ENCODE results near the gene SH3BGRL3.
"Not testable (repeated sequence)": the region's sequence is repeated elsewhere in the genome, so short reads cannot be mapped to it uniquely, and the experiment has no call there.

The SH3BGRL3 gene

GRCh38 chr1:26318338-26319064 lies 38.6 kb downstream of the SH3BGRL3 start:
- FAIRE-seq, result no peak

GRCh38 chr1:26320896-26321295 lies 41.0 kb downstream of the SH3BGRL3 start:
- no peak for FAIRE-seq

DNA sequence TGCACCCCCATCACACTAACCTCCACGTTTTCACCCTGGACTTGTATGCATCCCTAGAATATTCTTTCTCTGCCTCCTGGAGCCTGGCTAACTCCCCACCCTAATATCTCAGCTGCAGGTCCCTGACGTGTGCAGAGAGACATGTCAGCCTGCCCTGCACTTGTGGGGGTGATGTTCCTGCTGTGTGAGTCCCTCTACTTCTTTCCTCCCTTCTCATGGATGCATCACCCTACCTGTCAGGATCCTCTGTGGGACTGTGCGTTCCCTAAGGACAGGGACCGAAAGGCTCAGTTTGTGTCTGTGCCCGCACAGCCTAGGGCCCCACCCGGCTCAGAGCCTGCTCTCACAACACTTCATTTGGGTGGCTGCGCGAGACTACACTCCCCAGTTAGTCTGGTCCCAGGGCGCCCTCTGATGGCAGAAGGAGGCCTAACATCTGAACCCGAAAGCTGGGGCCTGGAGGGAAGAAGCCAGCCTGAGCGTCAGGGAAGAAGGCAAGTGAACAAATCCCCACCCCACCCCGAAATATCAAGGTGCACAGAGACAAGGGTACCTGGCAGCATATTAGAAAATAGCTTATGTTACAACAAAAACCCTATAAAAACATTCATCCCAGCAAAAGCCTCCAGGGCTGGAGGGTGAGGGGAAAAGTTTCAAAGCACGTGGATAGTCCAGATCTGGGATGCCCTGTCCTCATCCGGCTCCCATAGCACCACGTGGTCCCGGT lies 41.6 kb downstream of the SH3BGRL3 start:
- peak; percentile 48 for FAIRE-seq

GRCh38 chr1:26322042-26322331 lies 42.1 kb downstream of the SH3BGRL3 start:
- FAIRE-seq, result no peak

DNA sequence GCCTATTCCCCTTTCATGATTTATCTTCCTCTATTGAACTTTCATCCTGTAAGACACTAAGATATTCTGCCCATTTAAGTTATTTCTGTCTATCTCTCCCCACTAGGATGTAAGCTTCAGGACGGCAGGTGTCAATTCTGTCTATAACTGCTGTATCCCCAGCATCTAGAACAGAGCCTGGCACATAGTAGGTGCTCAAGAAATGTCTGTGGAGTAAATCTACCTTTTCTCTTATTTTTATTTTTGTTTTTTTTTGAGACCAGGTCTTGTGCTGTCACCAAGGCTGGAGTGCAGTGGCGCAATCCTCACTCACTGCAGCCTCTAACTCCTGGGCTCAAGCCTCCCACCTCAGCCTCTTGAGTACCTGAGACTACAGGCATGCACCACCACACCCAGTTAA lies 43.5 kb downstream of the SH3BGRL3 start:
- FAIRE-seq, result no peak

DNA sequence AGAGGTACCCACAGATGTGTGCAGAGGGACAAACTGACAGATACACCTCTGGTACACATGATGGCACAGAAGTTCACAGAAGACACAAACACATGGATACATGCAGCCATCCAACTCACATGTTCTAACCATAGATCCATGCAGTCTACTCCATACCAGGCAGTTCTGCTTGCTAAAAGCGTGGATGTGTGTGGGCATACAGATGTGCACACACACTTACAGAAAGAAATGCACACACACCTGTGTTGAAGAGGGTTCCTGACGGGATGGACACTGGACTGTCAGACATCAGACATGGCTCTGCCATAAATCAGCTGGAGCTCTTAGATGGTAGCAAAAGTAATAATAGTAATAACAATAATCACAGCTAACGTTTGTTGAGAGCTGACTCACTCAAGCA lies 44.7 kb downstream of the SH3BGRL3 start:
- no peak for FAIRE-seq

DNA sequence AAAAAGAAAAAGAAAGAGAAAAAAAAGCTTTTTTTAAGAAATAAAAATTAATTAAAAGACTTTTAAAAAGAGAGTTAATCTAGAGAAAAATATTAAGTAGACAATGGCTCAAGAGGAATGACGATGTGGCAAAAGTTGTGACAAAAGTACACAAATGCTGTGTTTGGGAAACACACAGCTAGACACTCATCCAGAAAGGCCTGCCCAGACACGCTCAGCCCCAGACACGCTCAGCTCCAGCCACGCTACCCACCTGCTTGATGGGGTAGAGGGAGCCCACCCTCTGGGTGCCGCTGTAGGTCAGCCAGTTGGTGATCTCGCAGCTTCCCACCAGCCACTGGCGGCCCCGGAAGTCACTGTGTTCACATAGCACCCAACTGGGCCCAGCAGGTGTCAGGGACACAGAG lies 48.1 kb downstream of the SH3BGRL3 start:
- FAIRE-seq, result no peak

GRCh38 chr1:26328597-26328996 lies 48.7 kb downstream of the SH3BGRL3 start:
- no peak for FAIRE-seq

DNA sequence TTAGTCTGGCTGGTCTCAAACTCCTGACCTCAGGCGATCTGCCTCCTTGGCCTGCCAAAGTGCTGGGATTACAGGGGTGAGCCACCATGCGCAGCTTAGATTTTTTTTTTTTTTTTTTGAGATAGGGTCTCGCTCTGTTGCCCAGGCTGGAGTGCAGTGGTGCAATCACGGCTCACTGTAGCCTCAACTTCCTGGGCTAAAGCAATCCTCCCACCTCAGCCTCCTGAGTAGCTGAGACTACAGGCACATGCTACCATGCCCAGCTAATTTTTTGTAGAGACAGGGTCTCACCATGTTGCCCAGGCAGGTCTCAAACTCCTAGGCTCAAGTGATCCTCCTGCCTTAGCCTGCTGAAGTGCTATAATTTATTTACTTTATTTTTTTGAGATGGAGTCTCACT lies 49.5 kb downstream of the SH3BGRL3 start:
- not testable (repeated sequence) for FAIRE-seq

- no peak for FAIRE-seq
These were observed 50.4 kb downstream of the SH3BGRL3 start for GRCh38 chr1:26330276-26330675.
